HFFc6 (cell line): ENCODE data around the gene SELENOS. TPM values are rescaled to one million over a fixed set of nuclear protein-coding genes. Genes with fewer than 3 reads are reported as not detected.

Experiments
- DNase-seq: peaks from one replicate; pipeline ENCODE4 v3.0.0-alpha.2; 2018
- H3K27ac Mint-ChIP-seq: 2 replicates; pipeline ENCODE4 v1.8.0; 2020; ENCODE audit warnings: mild to moderate bottlenecking, mixed read lengths
- H3K27me3 Mint-ChIP-seq: 2 replicates; pipeline ENCODE4 v1.8.0; 2021; ENCODE audit warnings: mild to moderate bottlenecking, moderate library complexity, mixed read lengths; ENCODE audit not compliant: insufficient read depth
- H3K36me3 Mint-ChIP-seq: 2 replicates; pipeline ENCODE4 v1.8.0; 2021; ENCODE audit warnings: low read depth, mixed read lengths
- H3K4me1 Mint-ChIP-seq: 2 replicates; pipeline ENCODE4 v1.8.0; 2020; ENCODE audit warnings: low read depth, mixed read lengths
- H3K4me3 Mint-ChIP-seq: 2 replicates; pipeline ENCODE4 v1.8.0; 2020; ENCODE audit warnings: mild to moderate bottlenecking, moderate library complexity, mixed read lengths
- H3K9me3 Mint-ChIP-seq: 2 replicates; pipeline ENCODE4 v1.8.0; 2020; ENCODE audit warnings: mild to moderate bottlenecking, mixed read lengths
- CTCF ChIP-seq: fragments of 200-600 bp; sonication (generic); IDR thresholded peaks from 2 replicates; pipeline ENCODE4 v1.5.0; 2021; ENCODE audit warnings: antibody characterized with exemption, mild to moderate bottlenecking
- total RNA-seq, 6 experiments: library from RNA; stranded (reverse); fragmentation: NEBNext Ultra II Directional; extraction: Animal tissue kit (Norgen Biotek cat#: 25700); gene quantifications; 2 replicates in 1 of 6; 3 replicates in 5 of 6; pipeline ENCODE4 v1.2.3, GENCODE V29; 2021

SELENOS gene
- total RNA-seq, 6 experiments from 2014 or later: 73.1 to 83.1 (median 80.0) TPM

DNA sequence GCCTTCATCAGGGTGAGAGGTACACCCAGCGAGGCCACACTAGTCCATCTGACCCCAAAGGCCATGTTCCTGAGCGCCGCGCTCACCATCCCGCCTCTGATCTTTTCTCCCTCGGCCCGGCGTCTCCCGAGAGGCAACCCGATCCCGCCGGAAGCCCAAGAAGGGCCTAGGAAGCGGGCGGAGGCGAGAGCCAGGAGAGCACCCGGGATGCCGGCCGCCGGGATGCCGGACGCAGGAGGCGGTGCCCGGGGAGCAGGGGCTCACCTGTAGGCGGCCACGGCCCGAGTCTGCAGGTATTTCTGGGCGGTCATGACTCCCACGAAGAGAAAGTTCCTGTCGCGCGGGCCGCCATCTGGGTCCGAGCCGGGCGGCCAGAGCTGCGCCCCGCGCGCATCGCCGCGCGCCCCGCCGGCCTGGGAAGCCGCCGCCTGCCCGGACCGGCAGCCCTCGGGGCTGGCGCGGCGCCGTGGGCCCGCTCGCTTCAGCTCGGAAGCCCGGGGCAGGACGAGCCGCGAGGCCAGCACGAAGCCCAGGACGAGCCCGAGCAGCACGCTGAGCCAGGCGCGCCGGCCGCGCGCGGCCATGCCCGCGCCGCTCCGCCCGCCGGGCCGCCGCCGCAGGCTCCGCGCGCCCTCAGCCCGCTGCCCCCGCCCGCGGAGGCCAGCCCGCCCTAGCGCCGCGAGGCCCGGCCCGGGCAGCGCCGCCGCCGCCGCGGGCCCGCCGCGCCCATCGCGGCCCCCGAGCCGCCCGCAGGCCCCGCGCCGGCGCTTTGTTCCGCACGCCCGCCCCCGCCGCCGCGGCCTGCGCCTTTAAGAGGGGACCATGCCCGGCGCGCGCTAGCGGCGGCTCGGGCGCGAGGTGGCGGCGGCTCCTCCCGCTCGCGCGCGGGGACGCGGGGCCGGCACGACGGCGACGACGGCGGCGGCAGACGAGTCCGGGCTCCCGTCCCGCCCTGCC, 26.1 kb downstream of the SELENOS start:
- peak; percentile 29 for DNase-seq
- peak overlapping the region; percentile 88 for H3K27ac Mint-ChIP-seq
- peaks cover 52% of the 10 kb centered on the region for H3K4me1 Mint-ChIP-seq
- no peak for TF ChIP-seq CTCF
- H3K4me3 Mint-ChIP-seq: peak overlapping the region; percentile 87
- no peaks in the 10 kb centered on the region for H3K9me3 Mint-ChIP-seq
- peaks cover 20% of the 10 kb centered on the region for H3K36me3 Mint-ChIP-seq
- H3K27me3 Mint-ChIP-seq: peaks cover 4% of the 10 kb centered on the region; the same call in 1 of the 2 replicates

- H3K27ac Mint-ChIP-seq: peak overlapping the region; percentile 88
- peaks cover 4% of the 10 kb centered on the region; the same call in 1 of the 2 replicates for H3K27me3 Mint-ChIP-seq
- H3K9me3 Mint-ChIP-seq: no peaks in the 10 kb centered on the region
- peak; percentile 55 for DNase-seq
- TF ChIP-seq CTCF: no peak
- H3K36me3 Mint-ChIP-seq: peaks cover 20% of the 10 kb centered on the region
- H3K4me3 Mint-ChIP-seq: peak overlapping the region; percentile 87
- H3K4me1 Mint-ChIP-seq: peaks cover 56% of the 10 kb centered on the region
Observed at GRCh38 chr15:101250341-101250831, 26.9 kb downstream of the SELENOS start.

DNA sequence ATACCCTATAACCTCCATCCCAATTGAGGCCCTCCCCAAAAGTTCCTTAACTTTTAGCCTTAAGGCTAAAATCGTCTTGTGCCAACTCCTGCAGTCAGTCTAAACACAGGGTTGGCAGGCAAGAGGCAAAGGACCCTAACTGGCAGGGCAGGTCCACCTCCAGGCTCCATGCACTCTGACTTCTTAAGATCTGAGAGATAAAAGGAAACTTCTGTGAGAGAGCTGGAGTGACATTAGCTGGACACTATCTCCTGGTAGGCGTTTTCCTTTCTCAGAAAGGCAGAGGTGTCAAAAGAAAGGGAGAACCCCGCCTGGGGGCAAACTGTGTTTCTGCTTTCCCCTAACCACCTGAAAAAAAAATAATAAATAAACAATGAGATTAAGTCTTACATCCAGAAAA, 29.0 kb downstream of the SELENOS start:
- no peak for TF ChIP-seq CTCF
- H3K27me3 Mint-ChIP-seq: peaks cover 4% of the 10 kb centered on the region; the same call in 1 of the 2 replicates
- H3K36me3 Mint-ChIP-seq: peaks cover 24% of the 10 kb centered on the region
- no peak for DNase-seq
- H3K4me1 Mint-ChIP-seq: peaks cover 72% of the 10 kb centered on the region
- H3K4me3 Mint-ChIP-seq: 0 out of 2 replicates have a peak overlapping the region, but pooled peaks have one; percentile 42
- no peaks in the 10 kb centered on the region for H3K9me3 Mint-ChIP-seq
- H3K27ac Mint-ChIP-seq: no peak overlapping the region

DNA sequence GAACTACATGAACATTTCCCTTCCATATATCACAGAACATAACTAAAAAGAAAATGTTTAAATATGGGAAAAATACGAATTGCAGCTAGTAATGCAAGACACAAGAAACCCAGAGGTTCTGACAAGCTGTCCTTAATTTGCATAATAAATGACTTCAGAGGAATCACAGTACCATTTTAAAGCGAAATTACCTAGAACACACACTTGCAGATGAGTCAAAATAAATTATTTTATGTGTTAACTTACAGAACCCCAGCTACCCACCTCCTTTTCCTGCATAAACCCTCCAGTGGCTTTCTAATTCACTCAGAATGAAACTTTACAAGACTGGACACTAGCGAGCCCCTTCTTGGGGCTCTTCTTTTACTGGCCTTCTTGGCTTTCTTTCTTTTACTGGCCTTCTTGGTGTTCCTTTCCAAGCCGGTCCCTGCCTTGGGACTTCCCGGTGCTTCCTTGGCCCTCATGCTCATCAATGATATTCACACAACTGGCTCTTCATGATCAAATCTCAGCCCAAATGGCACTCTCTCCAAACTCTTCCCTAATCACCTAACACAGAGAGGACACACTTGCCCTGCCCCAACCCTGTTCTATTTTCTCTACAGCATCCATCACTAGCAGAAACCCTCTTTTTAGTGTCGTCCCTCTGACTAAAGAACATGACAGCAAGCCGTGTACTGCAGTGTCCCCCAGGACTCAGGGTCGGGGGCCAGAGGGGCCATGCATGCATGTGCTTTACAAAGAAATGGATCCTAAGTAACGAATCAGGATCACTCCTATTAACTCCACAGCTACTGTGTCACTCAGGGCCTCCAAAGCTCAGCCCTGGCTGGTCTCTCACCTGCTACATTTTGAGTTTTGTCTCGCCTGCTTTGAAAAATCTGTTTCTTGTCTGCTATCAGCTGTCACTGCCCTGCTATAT, 30.2 kb downstream of the SELENOS start:
- no peak for TF ChIP-seq CTCF
- DNase-seq: no peak
- peaks cover 76% of the 10 kb centered on the region for H3K4me1 Mint-ChIP-seq
- H3K27ac Mint-ChIP-seq: peak overlapping the region; percentile 3
- H3K27me3 Mint-ChIP-seq: no peaks in the 10 kb centered on the region; the same call in 1 of the 2 replicates
- peaks cover 24% of the 10 kb centered on the region for H3K36me3 Mint-ChIP-seq
- H3K4me3 Mint-ChIP-seq: no peak overlapping the region
- no peaks in the 10 kb centered on the region for H3K9me3 Mint-ChIP-seq

DNA sequence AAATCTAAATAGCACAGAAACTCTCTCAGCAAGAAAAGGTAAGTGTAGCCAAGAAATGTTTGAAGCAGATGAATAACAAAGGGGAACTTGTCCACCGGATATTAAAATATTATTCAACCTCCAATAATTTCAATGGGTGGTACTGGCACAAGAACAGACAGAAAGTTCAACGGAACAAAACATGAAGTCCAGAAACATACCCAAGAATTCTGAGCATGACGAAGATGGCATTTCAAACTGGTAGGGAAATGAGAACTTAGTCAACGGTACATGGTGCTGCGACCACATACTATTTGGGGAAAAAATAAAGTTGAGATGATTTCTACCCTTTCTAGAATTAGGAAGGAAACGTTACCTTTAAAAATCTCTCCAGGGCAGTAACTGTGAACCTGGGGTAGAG, 30.9 kb downstream of the SELENOS start:
- Mint-ChIP-seq H3K36me3 (peaks cover 24% of the 10 kb centered on the region), H3K4me1 (peaks cover 81% of the 10 kb centered on the region), H3K9me3 (no peaks in the 10 kb centered on the region), H3K27me3 (no peaks in the 10 kb centered on the region; the same call in 1 of the 2 replicates), H3K4me3 (no peak overlapping the region), H3K27ac (no peak overlapping the region)
- no peak for TF ChIP-seq CTCF
- DNase-seq: no peak
